Measurements from ENCODE around the gene SNAPC4. TPM values are rescaled to one million over a fixed set of nuclear protein-coding genes. Genes with fewer than 3 reads are reported as not detected.

Gene SNAPC4
- polyA plus RNA-seq, 2 of the 4 experiments (the other 2 are of a cell fraction) = 2.7 to 10.3 TPM

DNA sequence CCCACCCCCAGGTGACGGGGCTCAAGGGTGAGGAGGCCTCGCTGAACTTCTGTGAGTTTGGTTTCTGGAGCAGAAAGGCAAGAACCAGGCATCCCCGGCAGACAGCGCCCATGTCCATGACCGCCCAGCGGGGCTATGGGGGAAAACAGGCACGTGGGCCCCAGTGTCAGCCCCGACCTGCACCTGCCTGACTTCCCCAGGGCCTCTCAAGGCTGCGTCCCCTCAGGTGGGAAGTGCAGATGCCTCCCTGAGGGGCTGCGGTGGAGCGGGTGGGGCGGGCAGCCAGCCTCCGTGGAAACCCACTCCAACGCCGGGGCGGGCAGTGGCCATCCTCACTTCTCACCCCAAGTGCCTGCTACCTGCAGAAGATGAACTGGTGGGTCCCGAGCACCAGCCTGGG is 19.6 kb downstream of the SNAPC4 start:
- POLR2A ChIA-PET = no interaction called here
- CTCF ChIA-PET = interaction anchor here (1.1 to 10.0 kb wide), 4 partner anchors 16 to 154 kb away, joined by 3 to 100 read pairs (median 16); partner anchors contain the start of genes DNLZ and SNAPC4
- no peak for FAIRE-seq

GRCh38 chr9:136379891-136380290 is 20.1 kb downstream of the SNAPC4 start:
- FAIRE-seq = no peak
- ATAC-seq = no peak
- ChIA-PET CTCF (interaction anchor here (4.9 kb wide), 1 partner anchor 16 kb away, joined by 27 read pairs; the partner anchor contains the start of gene DNLZ), POLR2A (interaction anchor here (0.6 kb wide), 1 partner anchor 8 kb away, joined by 4 read pairs; no protein-coding TSS in a partner anchor)
- Histone ChIP-seq H3K4me2 (no peak overlapping the region), H3K9me3 (no peaks in the 10 kb centered on the region), H3K4me1 (no peaks in the 10 kb centered on the region), H3K27ac (no peak overlapping the region), H3K4me3 (no peak overlapping the region)
- TF ChIP-seq CTCF (IDR thresholded peaks at IDR 0.05) = no peak
- 98% methylated on average over 8 of the region's 11 CpGs for WGBS (ENCODE audit: missing lambda C conversion rate)
- no peak for DNase-seq (ENCODE audit: low read depth in 1 of 2, low spot score in 1 of 2)

More for the DNA sequence above, 19.6 kb downstream of the SNAPC4 start:
- no peaks in the 10 kb centered on the region for H3K4me1 ChIP-seq
- H3K27ac ChIP-seq = no peak overlapping the region
- no peak overlapping the region for H3K4me2 ChIP-seq
- no peaks in the 10 kb centered on the region for H3K9me3 ChIP-seq
- ATAC-seq (no peak), DNase-seq (ENCODE audit: low read depth in 1 of 2, low spot score in 1 of 2) (no peak)
- WGBS (ENCODE audit: missing lambda C conversion rate) = 91% methylated on average over 15 of the region's 17 CpGs
- no peak overlapping the region for H3K4me3 ChIP-seq
- TF ChIP-seq RFX5 (IDR thresholded peaks at IDR 0.05) (no peak), EP300 (IDR thresholded peaks at IDR 0.05) (no peak), ZSCAN20 (CRISPR knock-in tag; IDR thresholded peaks at IDR 0.05) (no peak), CBX2 (IDR thresholded peaks at IDR 0.05; ENCODE audit: borderline replicate concordance, low read depth) (no peak), NR3C1 (IDR thresholded peaks at IDR 0.05) (no peak), HOXA7 (CRISPR knock-in tag; IDR thresholded peaks at IDR 0.05) (no peak), HMGXB4 (CRISPR knock-in tag; IDR thresholded peaks at IDR 0.05; ENCODE audit: borderline replicate concordance) (no peak), KDM1A (IDR thresholded peaks at IDR 0.05; ENCODE audit: low read depth) (no peak), NFE2L2 (conservative IDR thresholded peaks at IDR 0.05; ENCODE audit: low read length) (no peak), RAD21 (conservative IDR thresholded peaks at IDR 0.05 in 1 of 2, IDR thresholded peaks at IDR 0.05 in 1 of 2) (no peak), MAX (IDR thresholded peaks at IDR 0.05) (no peak), NPAS2 (CRISPR knock-in tag; IDR thresholded peaks at IDR 0.05; ENCODE audit: borderline replicate concordance) (no peak), POLR2A (IDR thresholded peaks at IDR 0.05; ENCODE audit: low read length) (no peak), BHLHE40 (IDR thresholded peaks at IDR 0.05; ENCODE audit: low read depth, low read length) (no peak), HEYL (CRISPR knock-in tag; IDR thresholded peaks at IDR 0.05) (no peak), FOSB (CRISPR knock-in tag; IDR thresholded peaks at IDR 0.05) (no peak)
- TF ChIP-seq, protein P1, sequence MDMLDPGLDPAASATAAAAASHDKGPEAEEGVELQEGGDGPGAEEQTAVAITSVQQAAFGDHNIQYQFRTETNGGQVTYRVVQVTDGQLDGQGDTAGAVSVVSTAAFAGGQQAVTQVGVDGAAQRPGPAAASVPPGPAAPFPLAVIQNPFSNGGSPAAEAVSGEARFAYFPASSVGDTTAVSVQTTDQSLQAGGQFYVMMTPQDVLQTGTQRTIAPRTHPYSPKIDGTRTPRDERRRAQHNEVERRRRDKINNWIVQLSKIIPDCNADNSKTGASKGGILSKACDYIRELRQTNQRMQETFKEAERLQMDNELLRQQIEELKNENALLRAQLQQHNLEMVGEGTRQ (IDR thresholded peaks at IDR 0.05) = no peak
- TF ChIP-seq, protein P2, sequence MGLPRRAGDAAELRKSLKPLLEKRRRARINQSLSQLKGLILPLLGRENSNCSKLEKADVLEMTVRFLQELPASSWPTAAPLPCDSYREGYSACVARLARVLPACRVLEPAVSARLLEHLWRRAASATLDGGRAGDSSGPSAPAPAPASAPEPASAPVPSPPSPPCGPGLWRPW (IDR thresholded peaks at IDR 0.05) = no peak

DNA sequence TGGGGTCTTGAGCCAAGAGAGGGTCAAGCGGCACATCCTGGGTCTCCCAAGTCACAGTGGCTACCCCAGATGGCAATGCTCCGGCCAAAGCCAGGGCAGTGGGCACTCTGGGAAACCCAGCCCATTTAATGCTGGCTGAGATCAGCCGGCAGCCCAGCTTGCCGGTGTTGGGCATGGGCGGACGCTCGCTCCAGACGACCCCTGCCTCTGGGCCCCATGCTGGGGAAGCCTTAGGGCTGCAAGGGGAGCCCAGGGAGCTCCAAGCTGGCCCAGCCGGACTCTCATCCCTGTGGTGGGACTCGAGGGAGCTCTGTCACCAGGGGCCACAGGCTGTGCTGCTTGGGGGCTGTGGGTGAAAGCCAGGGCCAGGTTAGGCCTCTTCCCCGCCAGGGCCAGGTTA is 20.6 kb downstream of the SNAPC4 start:
- FAIRE-seq = no peak
- POLR2A ChIA-PET = interaction anchor here (0.6 kb wide), 1 partner anchor 8 kb away, joined by 4 read pairs; no protein-coding TSS in a partner anchor

More for the DNA sequence above, 20.6 kb downstream of the SNAPC4 start:
- CTCF ChIA-PET = interaction anchor here (1.5 to 4.9 kb wide), 2 partner anchors 13 to 15 kb away, joined by 6 to 27 read pairs; partner anchors contain the start of gene DNLZ
- H3K4me1 ChIP-seq = no peaks in the 10 kb centered on the region
- H3K27ac ChIP-seq = no peak overlapping the region
- TF ChIP-seq, protein P1 (IDR thresholded peaks at IDR 0.05) = no peak
- TF ChIP-seq, protein P2 (IDR thresholded peaks at IDR 0.05) = no peak
- TF ChIP-seq JUN (IDR thresholded peaks at IDR 0.05) = no peak
- TF ChIP-seq CEBPB (IDR thresholded peaks at IDR 0.05) = no peak
- DNase-seq (ENCODE audit: low read depth in 1 of 2, low spot score in 1 of 2) (no peak), ATAC-seq (no peak)
- WGBS (ENCODE audit: missing lambda C conversion rate) = 100% methylated on average over 1 of the region's 11 CpGs
- H3K4me3 ChIP-seq = no peak overlapping the region
- no peak overlapping the region for H3K4me2 ChIP-seq
- H3K9me3 ChIP-seq = no peaks in the 10 kb centered on the region

Measured in A549 (cell line).